Measurements from ENCODE around the gene CHRNB2.

The CHRNB2 gene

DNA sequence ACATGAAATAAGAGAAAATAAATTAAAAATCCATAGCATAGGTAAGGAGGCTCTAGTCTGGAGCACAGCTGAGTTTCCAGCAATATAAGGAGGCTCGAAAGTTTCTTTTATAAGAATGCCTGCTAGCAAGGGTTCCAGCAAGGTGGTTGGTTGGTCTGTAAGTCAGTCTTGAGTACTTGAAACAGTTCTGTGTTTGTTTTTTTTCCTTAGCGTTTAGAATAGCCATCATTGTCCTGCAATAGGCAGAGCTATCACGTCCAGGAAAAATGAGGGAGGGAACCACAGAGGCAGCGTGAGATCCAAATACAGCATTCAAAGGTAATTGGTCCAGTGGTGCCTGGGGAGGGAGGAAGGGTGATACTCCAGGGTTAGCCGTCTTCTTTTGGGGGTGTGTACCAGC, 17.5 kb upstream of the CHRNB2 start:
- Histone ChIP-seq H3K4ac (ENCODE audit: low read depth, low read length) (no peak overlapping the region), H2BK120ac (ENCODE audit: low read depth, low read length) (no peak overlapping the region), H3K4me3 (ENCODE audit: low read length) (no peak overlapping the region), H4K5ac (ENCODE audit: low read length) (no peak overlapping the region), H4K8ac (ENCODE audit: low read depth, low read length) (no peak overlapping the region), H3K56ac (ENCODE audit: low read length) (no peak overlapping the region), H3K4me1 (ENCODE audit: control insufficient read depth, low read depth, low read length) (no peaks in the 10 kb centered on the region), H3K9ac (ENCODE audit: low read length) (no peak overlapping the region), H3K36me3 (ENCODE audit: control insufficient read depth, insufficient read depth, low read length) (peaks cover 32% of the 10 kb centered on the region), H2BK5ac (ENCODE audit: low read length) (no peak overlapping the region), H3K4me2 (ENCODE audit: low read length) (no peak overlapping the region), H2AK5ac (ENCODE audit: low read length) (no peak overlapping the region), H2BK15ac (replicated peaks; ENCODE audit: low read depth) (no peak overlapping the region), H3K23ac (ENCODE audit: low read length) (no peak overlapping the region), H3K27me3 (ENCODE audit: insufficient read depth, low read length, poor library complexity) (no peaks in the 10 kb centered on the region), H3K18ac (ENCODE audit: low read length) (no peak overlapping the region), H3K79me1 (ENCODE audit: low read length) (peaks cover 2% of the 10 kb centered on the region), H3K79me2 (ENCODE audit: control insufficient read depth, insufficient read depth, low read length) (no peaks in the 10 kb centered on the region), H3K27ac (ENCODE audit: low read depth, low read length) (no peak overlapping the region)
- WGBS (ENCODE audit: extremely low coverage, insufficient coverage, low lambda C conversion rate) = no CpG with 5 or more reads among the region's 5 CpGs
- no peak for DNase-seq

- Histone ChIP-seq H4K8ac (ENCODE audit: low read depth, low read length) (no peak overlapping the region), H2BK15ac (replicated peaks; ENCODE audit: low read depth) (no peak overlapping the region), H3K4me2 (ENCODE audit: low read length) (no peak overlapping the region), H3K4me1 (ENCODE audit: control insufficient read depth, low read depth, low read length) (no peaks in the 10 kb centered on the region), H3K79me2 (ENCODE audit: control insufficient read depth, insufficient read depth, low read length) (peaks cover 2% of the 10 kb centered on the region), H3K18ac (ENCODE audit: low read length) (no peak overlapping the region), H3K79me1 (ENCODE audit: low read length) (peaks cover 3% of the 10 kb centered on the region), H3K27me3 (ENCODE audit: insufficient read depth, low read length, poor library complexity) (no peaks in the 10 kb centered on the region), H3K4me3 (ENCODE audit: low read length) (no peak overlapping the region), H3K23ac (ENCODE audit: low read length) (no peak overlapping the region), H2AK5ac (ENCODE audit: low read length) (no peak overlapping the region), H2BK120ac (ENCODE audit: low read depth, low read length) (no peak overlapping the region), H2BK5ac (ENCODE audit: low read length) (no peak overlapping the region), H3K9ac (ENCODE audit: low read length) (no peak overlapping the region), H3K4ac (ENCODE audit: low read depth, low read length) (no peak overlapping the region), H4K5ac (ENCODE audit: low read length) (no peak overlapping the region), H3K36me3 (ENCODE audit: control insufficient read depth, insufficient read depth, low read length) (peaks cover 32% of the 10 kb centered on the region), H3K56ac (ENCODE audit: low read length) (no peak overlapping the region), H3K27ac (ENCODE audit: low read depth, low read length) (no peak overlapping the region)
- WGBS (ENCODE audit: extremely low coverage, insufficient coverage, low lambda C conversion rate) = no CpG with 5 or more reads among the region's 6 CpGs
- no peak for DNase-seq
Observed at GRCh38 chr1:154550657-154551056, 16.9 kb upstream of the CHRNB2 start.

DNA sequence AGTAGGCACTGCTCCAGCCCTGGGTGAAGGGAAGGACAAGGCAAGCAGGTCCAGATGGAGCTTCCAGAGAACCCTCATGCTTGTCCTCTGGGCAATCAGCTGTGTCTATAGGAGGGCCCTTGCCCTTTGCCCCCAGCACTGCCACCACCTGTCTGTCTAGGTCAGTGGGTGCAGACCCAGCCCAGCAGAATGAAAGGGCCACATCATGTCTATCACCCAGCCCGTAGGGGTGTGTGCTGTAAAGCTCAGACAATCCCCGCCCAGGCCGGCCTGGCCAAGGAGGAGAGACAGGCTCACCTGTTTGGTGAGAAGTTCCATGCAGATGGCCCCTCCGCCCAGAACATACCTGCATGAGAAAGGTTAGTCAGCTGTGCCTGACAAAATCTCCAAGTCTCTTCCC, 16.1 kb upstream of the CHRNB2 start:
- peaks cover 10% of the 10 kb centered on the region for H3K79me2 ChIP-seq (ENCODE audit: control insufficient read depth, insufficient read depth, low read length)
- H3K4me1 ChIP-seq (ENCODE audit: control insufficient read depth, low read depth, low read length) = peaks cover 3% of the 10 kb centered on the region
- peaks cover 10% of the 10 kb centered on the region for H3K79me1 ChIP-seq (ENCODE audit: low read length)
- H3K56ac ChIP-seq (ENCODE audit: low read length) = no peak overlapping the region
- H3K4me3 ChIP-seq (ENCODE audit: low read length) = no peak overlapping the region
- no peak for DNase-seq
- no peak overlapping the region for H3K9ac ChIP-seq (ENCODE audit: low read length)
- H2BK120ac ChIP-seq (ENCODE audit: low read depth, low read length) = no peak overlapping the region
- no peak overlapping the region for H3K4me2 ChIP-seq (ENCODE audit: low read length)
- no CpG with 5 or more reads among the region's 4 CpGs for WGBS (ENCODE audit: extremely low coverage, insufficient coverage, low lambda C conversion rate)
- H2BK15ac ChIP-seq (replicated peaks; ENCODE audit: low read depth) = no peak overlapping the region
- no peak overlapping the region for H4K8ac ChIP-seq (ENCODE audit: low read depth, low read length)
- H3K18ac ChIP-seq (ENCODE audit: low read length) = no peak overlapping the region
- no peak overlapping the region for H3K23ac ChIP-seq (ENCODE audit: low read length)
- H3K27me3 ChIP-seq (ENCODE audit: insufficient read depth, low read length, poor library complexity) = no peaks in the 10 kb centered on the region
- no peak overlapping the region for H3K4ac ChIP-seq (ENCODE audit: low read depth, low read length)
- H2BK5ac ChIP-seq (ENCODE audit: low read length) = no peak overlapping the region
- H2AK5ac ChIP-seq (ENCODE audit: low read length) = no peak overlapping the region
- H3K36me3 ChIP-seq (ENCODE audit: control insufficient read depth, insufficient read depth, low read length) = peaks cover 32% of the 10 kb centered on the region
- H3K27ac ChIP-seq (ENCODE audit: low read depth, low read length) = no peak overlapping the region
- no peak overlapping the region for H4K5ac ChIP-seq (ENCODE audit: low read length)

- Histone ChIP-seq H2BK5ac (ENCODE audit: low read length) (no peak overlapping the region), H3K23ac (ENCODE audit: low read length) (no peak overlapping the region), H3K4me1 (ENCODE audit: control insufficient read depth, low read depth, low read length) (peaks cover 7% of the 10 kb centered on the region), H3K4ac (ENCODE audit: low read depth, low read length) (no peak overlapping the region), H4K8ac (ENCODE audit: low read depth, low read length) (no peak overlapping the region), H2BK120ac (ENCODE audit: low read depth, low read length) (no peak overlapping the region), H3K56ac (ENCODE audit: low read length) (no peak overlapping the region), H2BK15ac (replicated peaks; ENCODE audit: low read depth) (no peak overlapping the region), H3K9ac (ENCODE audit: low read length) (no peak overlapping the region), H3K36me3 (ENCODE audit: control insufficient read depth, insufficient read depth, low read length) (peaks cover 32% of the 10 kb centered on the region), H3K18ac (ENCODE audit: low read length) (no peak overlapping the region), H3K79me2 (ENCODE audit: control insufficient read depth, insufficient read depth, low read length) (peaks cover 16% of the 10 kb centered on the region), H3K4me2 (ENCODE audit: low read length) (no peak overlapping the region), H2AK5ac (ENCODE audit: low read length) (no peak overlapping the region), H4K5ac (ENCODE audit: low read length) (no peak overlapping the region), H3K79me1 (ENCODE audit: low read length) (peaks cover 14% of the 10 kb centered on the region), H3K4me3 (ENCODE audit: low read length) (no peak overlapping the region), H3K27ac (ENCODE audit: low read depth, low read length) (no peak overlapping the region), H3K27me3 (ENCODE audit: insufficient read depth, low read length, poor library complexity) (no peaks in the 10 kb centered on the region)
- DNase-seq = no peak
- no CpG with 5 or more reads among the region's 6 CpGs for WGBS (ENCODE audit: extremely low coverage, insufficient coverage, low lambda C conversion rate)
Observed at GRCh38 chr1:154552036-154552435, 15.5 kb upstream of the CHRNB2 start.

GRCh38 chr1:154553056-154554030, 14.2 kb upstream of the CHRNB2 start:
- Histone ChIP-seq H4K5ac (ENCODE audit: low read length) (no peak overlapping the region), H2AK5ac (ENCODE audit: low read length) (no peak overlapping the region), H3K36me3 (ENCODE audit: control insufficient read depth, insufficient read depth, low read length) (peaks cover 32% of the 10 kb centered on the region), H3K27me3 (ENCODE audit: insufficient read depth, low read length, poor library complexity) (no peaks in the 10 kb centered on the region), H3K4me3 (ENCODE audit: low read length) (no peak overlapping the region), H2BK5ac (ENCODE audit: low read length) (no peak overlapping the region), H3K27ac (ENCODE audit: low read depth, low read length) (no peak overlapping the region), H4K8ac (ENCODE audit: low read depth, low read length) (no peak overlapping the region), H3K79me2 (ENCODE audit: control insufficient read depth, insufficient read depth, low read length) (peaks cover 26% of the 10 kb centered on the region), H2BK120ac (ENCODE audit: low read depth, low read length) (no peak overlapping the region), H2BK15ac (replicated peaks; ENCODE audit: low read depth) (no peak overlapping the region), H3K4me1 (ENCODE audit: control insufficient read depth, low read depth, low read length) (peaks cover 10% of the 10 kb centered on the region), H3K9ac (ENCODE audit: low read length) (no peak overlapping the region), H3K18ac (ENCODE audit: low read length) (no peak overlapping the region), H3K4me2 (ENCODE audit: low read length) (no peak overlapping the region), H3K23ac (ENCODE audit: low read length) (no peak overlapping the region), H3K79me1 (ENCODE audit: low read length) (peaks cover 22% of the 10 kb centered on the region), H3K4ac (ENCODE audit: low read depth, low read length) (no peak overlapping the region), H3K56ac (ENCODE audit: low read length) (no peak overlapping the region)
- no CpG with 5 or more reads among the region's 12 CpGs for WGBS (ENCODE audit: extremely low coverage, insufficient coverage, low lambda C conversion rate)
- no peak for DNase-seq
